GM18520 (cell line): ENCODE measurements around the gene SLC25A29.

ENCODE experiments used
- ATAC-seq: cut with Tn5 transposase; IDR thresholded peaks from one replicate; pipeline ENCODE4 v1.9.1; 2021; ENCODE audit not compliant: unreplicated experiment

The SLC25A29 gene

GRCh38 chr14:100332071-100332639, 25.9 kb upstream of the SLC25A29 start:
- no peak for ATAC-seq

DNA sequence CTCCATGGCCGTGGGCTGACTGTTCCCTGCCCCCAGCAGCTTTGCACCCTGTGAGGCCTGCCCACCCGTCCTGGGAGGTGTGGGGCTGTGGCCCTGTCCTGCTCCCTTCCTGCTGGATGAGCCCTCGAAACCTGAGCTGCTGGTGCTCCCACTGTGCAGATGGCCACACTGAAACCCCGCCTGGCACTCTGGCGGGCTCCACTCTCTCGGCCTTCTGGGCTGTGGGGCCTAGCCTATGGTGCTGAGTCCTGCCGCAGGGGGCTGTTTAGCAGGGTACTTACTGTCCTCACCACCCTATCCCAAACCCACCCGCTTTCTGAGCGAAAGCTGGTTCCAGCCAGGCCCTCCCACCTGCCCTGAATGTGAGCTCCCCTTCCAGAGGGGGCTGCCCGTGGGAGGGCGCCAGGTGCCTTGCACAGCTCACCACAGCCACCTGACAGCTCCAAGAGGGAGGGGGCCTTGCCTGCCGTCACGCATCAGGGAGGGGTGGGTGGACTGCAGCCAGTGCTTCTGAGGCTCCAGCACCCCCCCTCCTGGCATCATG, 24.2 kb upstream of the SLC25A29 start:
- ATAC-seq, result no peak

DNA sequence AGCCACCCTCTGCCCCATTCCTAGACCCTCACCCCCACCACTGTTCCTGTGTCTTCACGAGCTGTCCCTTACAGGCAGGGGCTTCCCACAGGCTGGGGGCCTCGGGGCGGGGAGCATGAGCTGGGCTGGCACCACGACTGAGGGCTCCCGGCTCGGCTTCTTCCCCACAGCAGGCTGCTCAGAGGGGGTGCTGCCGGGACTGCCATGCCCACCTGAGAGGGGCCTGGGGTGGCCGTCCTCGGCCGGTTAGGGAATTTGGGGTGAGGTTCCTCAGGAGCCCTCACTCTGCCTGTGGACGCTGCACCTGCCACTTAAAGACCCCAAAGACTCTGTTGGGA, 23.7 kb upstream of the SLC25A29 start:
- no peak for ATAC-seq

- no peak for ATAC-seq
Measured at GRCh38 chr14:100329233-100330006, 23.2 kb upstream of the SLC25A29 start.

GRCh38 chr14:100328495-100329163, 22.4 kb upstream of the SLC25A29 start:
- no peak for ATAC-seq

GRCh38 chr14:100327128-100327527, 20.9 kb upstream of the SLC25A29 start:
- ATAC-seq, result no peak

- ATAC-seq, result no peak
Measured at GRCh38 chr14:100325958-100326357, 19.7 kb upstream of the SLC25A29 start.

DNA sequence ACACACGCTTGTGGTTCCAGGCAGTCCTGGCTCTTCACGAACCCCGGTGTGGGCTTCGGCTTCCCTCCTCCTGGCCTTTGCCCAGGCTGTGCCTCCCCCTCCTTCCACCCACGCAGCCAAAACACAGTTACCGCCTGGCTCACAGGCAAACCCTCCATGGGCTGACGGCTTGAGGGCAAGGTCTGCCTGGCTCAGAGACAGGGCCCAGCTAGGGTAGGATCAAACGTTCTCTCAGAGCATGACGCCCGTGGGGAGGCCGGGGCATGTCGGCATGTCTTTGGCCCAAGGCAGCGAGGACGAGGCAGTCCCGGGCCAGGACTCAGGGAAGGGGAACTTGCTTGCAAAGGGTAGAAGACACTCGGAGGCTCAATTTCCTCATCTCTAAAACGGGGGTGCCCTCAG, 19.0 kb upstream of the SLC25A29 start:
- ATAC-seq, result no peak

- no peak for ATAC-seq
Measured at GRCh38 chr14:100323942-100324307, 17.7 kb upstream of the SLC25A29 start.

GRCh38 chr14:100323121-100323941, 17.1 kb upstream of the SLC25A29 start, which contains the start of gene SLC25A47:
Gene SLC25A47, plus strand, starts transcription at chr14:100323339. Its CDS starts 76 bp downstream, at chr14:100323415.
- ATAC-seq, result no peak

DNA sequence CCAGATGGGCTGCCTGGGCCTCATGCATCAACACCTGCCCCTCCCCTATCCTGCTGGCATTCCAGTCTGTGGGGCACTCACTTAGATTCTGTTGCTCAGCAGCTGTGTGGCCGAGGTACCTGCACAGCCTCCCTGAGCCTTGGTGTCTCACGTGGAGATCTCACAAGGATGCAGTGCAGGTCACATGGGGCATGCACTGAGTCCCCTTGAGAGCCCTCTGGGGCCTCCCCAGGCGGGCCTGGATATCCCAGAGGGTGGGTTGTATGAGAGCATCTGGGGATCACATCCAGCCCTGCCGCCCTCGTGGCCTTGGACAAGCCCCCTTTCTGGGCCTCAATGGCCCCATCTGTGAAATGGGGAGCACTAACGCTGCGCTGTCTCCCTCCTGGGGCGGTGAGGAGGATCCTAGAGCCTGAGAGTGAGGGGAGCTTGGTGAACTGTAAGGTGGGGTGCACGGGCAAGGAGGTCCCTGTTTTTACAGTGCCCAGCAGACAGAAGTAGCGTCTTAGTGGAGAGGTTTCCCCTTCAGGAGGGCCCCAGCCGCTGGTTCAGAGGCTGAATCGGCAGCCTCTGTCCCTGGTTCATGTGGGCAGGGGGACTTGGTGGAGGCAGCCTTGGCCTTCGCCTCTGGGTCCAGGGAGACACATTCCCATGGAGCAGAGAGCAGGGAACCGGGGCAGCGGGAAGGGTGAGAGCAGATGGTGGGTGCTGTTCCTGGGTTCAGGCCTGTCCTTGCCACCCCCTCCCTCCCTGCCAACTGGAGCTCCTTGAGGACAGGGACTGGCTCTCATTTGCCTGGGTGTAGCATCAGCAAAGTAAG, 16.1 kb upstream of the SLC25A29 start:
- no peak for ATAC-seq

DNA sequence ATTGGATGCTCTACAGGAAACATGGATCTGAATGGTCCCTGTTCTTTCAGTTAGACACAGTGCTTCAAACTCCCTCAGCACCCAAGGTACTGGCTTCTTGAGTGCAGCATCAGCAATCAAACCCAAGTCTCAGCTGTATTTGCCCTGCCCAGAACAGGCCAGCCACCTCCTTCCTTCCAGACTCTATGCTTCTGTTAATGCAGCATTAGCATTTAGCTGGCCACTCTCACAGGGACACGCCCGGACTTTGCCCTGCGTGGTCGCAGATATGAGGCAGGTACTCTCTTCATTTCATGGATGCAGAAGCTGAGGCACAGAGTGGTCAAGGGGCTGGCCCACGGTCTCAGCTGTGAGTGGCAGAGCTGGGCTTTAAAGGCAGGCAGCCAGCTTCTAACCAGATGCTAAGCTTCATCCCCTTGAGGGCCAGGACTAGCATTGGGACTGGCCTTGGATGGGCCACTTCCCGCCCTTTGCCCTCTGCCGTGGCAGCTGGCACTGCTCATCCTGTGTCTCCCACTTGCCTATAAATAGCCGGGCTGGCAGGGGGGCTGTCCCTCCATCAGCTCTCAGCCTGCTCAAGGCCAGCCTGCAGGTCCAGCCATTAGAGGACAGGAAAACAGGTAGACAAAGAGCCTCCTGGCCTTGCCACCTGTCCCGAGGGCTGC, 15.4 kb upstream of the SLC25A29 start:
- ATAC-seq, result no peak

- ATAC-seq, result no peak
Measured at GRCh38 chr14:100320157-100320856, 14.1 kb upstream of the SLC25A29 start.

DNA sequence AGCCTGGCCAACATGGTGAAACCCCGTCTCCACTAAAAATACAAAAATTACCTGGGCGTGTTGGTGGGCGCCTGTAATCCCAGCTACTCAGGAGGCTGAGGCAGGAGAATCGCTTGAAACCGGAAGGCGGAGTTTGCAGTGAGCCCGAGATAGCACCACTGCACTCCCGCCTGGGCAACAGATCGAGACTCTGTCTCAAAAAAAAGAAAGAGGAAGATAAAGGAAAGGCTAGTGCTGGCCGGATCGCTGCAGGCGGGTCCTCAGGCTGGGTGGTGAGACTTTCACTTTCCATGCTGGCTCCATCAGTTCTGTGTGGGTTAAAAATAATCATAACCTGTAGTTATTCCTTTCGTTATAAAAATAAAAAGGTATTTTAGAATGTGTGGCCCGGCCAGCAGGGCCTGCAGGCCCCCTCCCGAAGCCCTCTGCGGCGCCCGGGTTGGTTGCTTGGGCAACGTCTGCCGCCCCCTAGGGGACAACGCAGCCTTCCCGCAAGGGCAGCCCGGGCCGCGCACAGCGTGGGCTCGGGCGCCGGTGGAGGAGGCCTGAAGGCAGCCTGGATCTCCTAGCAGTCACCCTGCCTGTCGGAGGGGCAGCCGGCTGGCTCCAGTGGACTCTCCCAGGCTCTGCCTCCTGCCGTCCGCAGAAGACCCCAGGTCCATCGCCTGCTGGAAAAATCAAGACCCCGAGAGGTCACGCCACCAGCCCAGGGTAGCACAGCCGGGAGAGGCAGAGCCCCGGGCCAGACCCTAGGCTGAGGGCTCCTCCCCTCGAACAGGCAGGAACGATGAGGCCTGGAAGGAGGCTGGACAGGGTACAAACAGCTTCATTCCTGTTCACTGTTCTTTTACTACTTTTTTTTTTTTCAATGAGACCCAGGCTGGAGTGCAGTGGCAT, 11.9 kb upstream of the SLC25A29 start:
- ATAC-seq, result peak; percentile 61

DNA sequence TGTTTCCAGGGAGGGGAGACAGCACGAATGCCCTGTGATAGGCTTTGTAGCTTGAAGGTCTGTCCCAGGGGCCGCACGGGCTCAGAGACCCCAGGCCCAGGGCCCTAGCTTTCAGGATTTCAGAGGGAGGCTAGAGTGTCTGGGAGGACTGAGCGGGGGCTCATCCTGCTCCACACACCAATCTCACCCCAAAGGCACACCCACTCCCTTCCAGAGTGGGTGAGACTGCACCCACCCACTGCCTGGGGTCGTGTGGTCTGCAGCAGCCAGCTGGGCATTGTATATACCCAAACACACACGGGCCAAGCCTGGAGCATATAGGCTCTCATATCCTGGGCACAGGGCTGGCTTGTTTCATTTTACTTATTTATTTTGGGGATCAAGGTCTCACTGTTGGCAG, 11.1 kb upstream of the SLC25A29 start:
- no peak for ATAC-seq

DNA sequence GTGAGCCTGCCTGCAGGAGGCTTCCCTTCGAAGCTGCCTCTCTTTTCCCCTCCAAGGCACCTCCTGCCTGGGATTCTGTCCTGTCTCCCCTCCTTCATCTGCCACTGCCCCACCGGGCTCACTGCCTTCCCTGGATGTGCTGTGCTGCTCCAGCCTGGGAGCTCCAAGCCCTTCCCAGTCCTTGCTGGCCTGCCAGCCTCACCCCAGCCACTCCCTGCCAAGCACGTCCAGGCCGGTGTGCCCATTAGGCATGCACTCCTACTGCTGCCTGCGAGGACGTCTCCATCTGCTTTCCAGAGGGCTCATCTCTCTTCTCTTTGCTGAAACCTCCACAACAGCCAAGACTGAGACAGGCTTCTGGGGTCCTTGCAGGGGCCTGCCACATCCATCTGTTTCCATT, 8.5 kb upstream of the SLC25A29 start:
- ATAC-seq, result no peak

- ATAC-seq, result no peak
Measured at GRCh38 chr14:100313464-100314230, 7.4 kb upstream of the SLC25A29 start.
